GM06990 (cell line): Measurements from ENCODE around the gene S100B.

Experiments
- DNase-seq: peaks from one replicate; pipeline ENCODE4 v3.0.0-alpha.2; 2011; ENCODE audit not compliant: insufficient read length; ENCODE audit errors: extremely low read depth
- H3K27me3 ChIP-seq: replicated peaks from 2 replicates; pipeline ENCODE4 v1.6.0; 2011; ENCODE audit warnings: low read length; ENCODE audit not compliant: control insufficient read depth, insufficient read depth
- H3K36me3 ChIP-seq: 2 replicates; pipeline ENCODE4 v1.5.1; 2011; ENCODE audit warnings: low read length; ENCODE audit not compliant: control insufficient read depth, insufficient read depth
- H3K4me3 ChIP-seq: replicated peaks from 2 replicates; pipeline ENCODE4 v1.5.1; 2011; ENCODE audit warnings: low read depth, mild to moderate bottlenecking, control low read depth, low read length
- TF ChIP-seq, protein P1 (sequence below): IDR thresholded peaks from 2 replicates; pipeline ENCODE4 v1.5.1; 2011; ENCODE audit warnings: low read length, control low read depth, mild to moderate bottlenecking, inconsistent platforms; ENCODE audit not compliant: insufficient read depth, poor library complexity, severe bottlenecking

The S100B gene

GRCh38 chr21:46551636-46552241 lies 53.1 kb downstream of the S100B start:
- peak; percentile 29 for DNase-seq
- Histone ChIP-seq H3K36me3 (peaks cover 28% of the 10 kb centered on the region), H3K4me3 (no peak overlapping the region), H3K27me3 (no peaks in the 10 kb centered on the region)
- TF ChIP-seq, protein P1, sequence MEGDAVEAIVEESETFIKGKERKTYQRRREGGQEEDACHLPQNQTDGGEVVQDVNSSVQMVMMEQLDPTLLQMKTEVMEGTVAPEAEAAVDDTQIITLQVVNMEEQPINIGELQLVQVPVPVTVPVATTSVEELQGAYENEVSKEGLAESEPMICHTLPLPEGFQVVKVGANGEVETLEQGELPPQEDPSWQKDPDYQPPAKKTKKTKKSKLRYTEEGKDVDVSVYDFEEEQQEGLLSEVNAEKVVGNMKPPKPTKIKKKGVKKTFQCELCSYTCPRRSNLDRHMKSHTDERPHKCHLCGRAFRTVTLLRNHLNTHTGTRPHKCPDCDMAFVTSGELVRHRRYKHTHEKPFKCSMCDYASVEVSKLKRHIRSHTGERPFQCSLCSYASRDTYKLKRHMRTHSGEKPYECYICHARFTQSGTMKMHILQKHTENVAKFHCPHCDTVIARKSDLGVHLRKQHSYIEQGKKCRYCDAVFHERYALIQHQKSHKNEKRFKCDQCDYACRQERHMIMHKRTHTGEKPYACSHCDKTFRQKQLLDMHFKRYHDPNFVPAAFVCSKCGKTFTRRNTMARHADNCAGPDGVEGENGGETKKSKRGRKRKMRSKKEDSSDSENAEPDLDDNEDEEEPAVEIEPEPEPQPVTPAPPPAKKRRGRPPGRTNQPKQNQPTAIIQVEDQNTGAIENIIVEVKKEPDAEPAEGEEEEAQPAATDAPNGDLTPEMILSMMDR = peak; percentile 12

DNA sequence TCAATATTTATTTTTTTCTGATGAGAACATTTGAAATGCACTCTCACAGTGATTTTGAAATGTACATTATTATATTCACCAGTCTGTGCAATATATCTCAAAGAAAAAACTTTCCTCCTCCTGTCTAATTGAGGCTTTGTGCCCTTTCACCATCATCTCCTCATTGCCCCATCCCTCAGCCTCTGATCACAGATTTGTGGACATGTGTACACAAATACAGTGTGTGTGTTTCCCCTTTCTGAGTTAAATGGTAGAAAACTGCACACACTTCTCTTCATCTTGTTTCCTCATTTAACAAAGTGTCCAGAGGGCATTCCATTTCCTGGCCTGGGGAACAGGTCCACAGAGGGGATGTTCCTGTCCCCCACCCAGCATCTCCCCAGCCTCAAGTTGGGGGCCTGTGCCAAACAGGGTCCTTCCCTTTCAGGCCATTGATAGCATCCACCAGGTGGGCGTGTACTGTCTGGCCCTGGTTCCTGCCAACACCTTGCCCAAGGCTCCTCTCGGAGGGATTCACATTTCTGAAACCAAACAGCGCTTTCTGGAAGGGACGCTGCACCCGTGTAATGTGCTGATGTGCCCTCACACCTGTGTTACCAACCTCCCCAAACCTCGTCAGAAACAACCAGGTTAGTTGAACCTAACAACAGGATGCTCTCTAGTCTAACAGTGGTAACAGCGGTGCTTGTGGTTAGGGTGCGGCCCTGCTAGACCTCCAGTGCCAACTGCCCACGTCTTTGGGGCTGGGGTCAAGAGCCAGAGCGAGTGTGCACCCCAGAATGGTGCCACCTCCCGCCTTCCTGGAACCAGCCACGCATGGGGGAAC lies 54.6 kb downstream of the S100B start:
- H3K27me3 ChIP-seq = no peaks in the 10 kb centered on the region
- DNase-seq = no peak
- no peak overlapping the region for H3K4me3 ChIP-seq
- peaks cover 34% of the 10 kb centered on the region for H3K36me3 ChIP-seq
- TF ChIP-seq, protein P1 = no peak

DNA sequence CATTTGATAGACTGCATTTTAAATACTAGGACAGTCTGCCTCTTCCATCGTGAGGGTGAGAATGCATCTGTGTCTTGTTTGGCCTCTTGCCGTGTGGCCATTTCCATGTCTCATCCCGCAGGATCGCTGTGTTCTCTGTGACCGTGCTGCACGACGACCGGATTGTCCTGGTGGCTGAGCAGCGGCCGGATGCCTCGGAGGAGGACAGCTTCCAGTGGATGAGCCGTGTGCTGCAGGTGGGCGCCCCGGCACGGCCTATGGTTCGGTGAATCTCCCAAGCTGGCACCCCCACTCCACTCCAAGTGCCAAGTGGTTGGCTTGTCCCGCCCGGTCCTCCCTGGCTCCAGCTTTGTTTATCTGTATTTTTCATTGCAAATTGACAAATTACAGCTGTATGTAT lies 55.2 kb downstream of the S100B start:
- TF ChIP-seq, protein P1 = no peak
- H3K4me3 ChIP-seq = no peak overlapping the region
- peaks cover 34% of the 10 kb centered on the region for H3K36me3 ChIP-seq
- DNase-seq = no peak
- no peaks in the 10 kb centered on the region for H3K27me3 ChIP-seq
